ENCODE results near the gene RUSC2.
"Not testable (repeated sequence)": the region's sequence is repeated elsewhere in the genome, so short reads cannot be mapped to it uniquely, and the experiment has no call there.

RUSC2 gene

GRCh38 chr9:35526087-35526801, 36.3 kb downstream of the RUSC2 start:
- DNase-seq, result no peak

- DNase-seq, result no peak
Observed at GRCh38 chr9:35529161-35529823, 39.4 kb downstream of the RUSC2 start.

GRCh38 chr9:35533398-35533797, 43.5 kb downstream of the RUSC2 start:
- DNase-seq, result no peak

- DNase-seq, result not testable (repeated sequence)
Observed at GRCh38 chr9:35534921-35535320, 45.0 kb downstream of the RUSC2 start.

- DNase-seq, result no peak
Observed at GRCh38 chr9:35537913-35538312, 48.0 kb downstream of the RUSC2 start.

GRCh38 chr9:35538361-35539234, 48.7 kb downstream of the RUSC2 start:
- DNase-seq, result no peak

Measured in 8988T (cell line).